ENCODE data around the gene AWAT1.

AWAT1 gene

DNA sequence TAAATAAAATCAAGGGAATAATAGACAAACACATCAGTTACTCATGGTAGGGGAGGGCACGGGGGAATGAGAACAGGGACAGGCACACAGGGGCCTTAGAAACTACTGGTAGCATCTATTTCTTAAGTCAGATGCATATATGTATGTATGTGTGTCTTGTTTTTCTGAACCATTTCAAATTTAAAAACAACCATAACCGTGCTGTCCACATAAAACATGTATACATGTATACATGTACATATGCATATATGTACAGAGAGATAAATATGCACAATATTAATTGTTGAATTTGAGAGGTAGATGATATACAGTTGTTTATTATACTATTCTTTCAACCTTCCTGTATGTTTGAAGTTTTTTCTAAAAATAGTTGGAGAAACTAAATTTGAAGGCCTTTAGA, 7.8 kb upstream of the AWAT1 start:
- no peak overlapping the region for H2BK15ac ChIP-seq (ENCODE audit: low read depth, poor library complexity, severe bottlenecking)
- H3K4me3 ChIP-seq (ENCODE audit: insufficient read depth in 1 of 2, low read depth in 1 of 2, low read length in 2 of 2): no peak overlapping the region
- H2BK12ac ChIP-seq (ENCODE audit: low read length in 2 of 2): no peak overlapping the region
- no peak overlapping the region for H3K18ac ChIP-seq (ENCODE audit: low read depth in 1 of 2, low read length in 2 of 2)
- whole genome bisulfite sequencing: no CpG with 5 or more reads among the region's 2 CpGs
- no peak overlapping the region for H4K8ac ChIP-seq (ENCODE audit: low read length)
- no peak for DNase-seq
- H2AFZ ChIP-seq (ENCODE audit: low read depth, low read length): no peak overlapping the region
- H3K27ac ChIP-seq (ENCODE audit: low read length, poor library complexity, severe bottlenecking): no peak overlapping the region
- H3K14ac ChIP-seq (ENCODE audit: low read length in 2 of 2): no peak overlapping the region
- no peaks in the 10 kb centered on the region for H3K9me3 ChIP-seq (ENCODE audit: control insufficient read depth, low read length)
- H3K9ac ChIP-seq (ENCODE audit: low read length): no peak overlapping the region
- H4K91ac ChIP-seq (ENCODE audit: low read length): no peak overlapping the region
- no peak overlapping the region for H2AK5ac ChIP-seq (ENCODE audit: low read length, severe bottlenecking)
- H2BK120ac ChIP-seq (ENCODE audit: low read depth, low read length): no peak overlapping the region
- no peak overlapping the region for H3K4me2 ChIP-seq (ENCODE audit: low read length, poor library complexity, severe bottlenecking)
- no peak overlapping the region for H2BK5ac ChIP-seq (ENCODE audit: low read depth, low read length, poor library complexity, severe bottlenecking)
- H3K4ac ChIP-seq (ENCODE audit: low read depth in 1 of 2, low read length in 2 of 2): no peak overlapping the region
- H3K23ac ChIP-seq (ENCODE audit: low read length in 2 of 2): no peak overlapping the region
- H3K27me3 ChIP-seq (ENCODE audit: control insufficient read depth in 1 of 2, insufficient read depth in 1 of 2, low read length in 2 of 2): peaks cover 0 to 38% of the 10 kb centered on the region in 2 experiments
- no peaks in the 10 kb centered on the region for H3K79me1 ChIP-seq (replicated peaks; ENCODE audit: low read length, poor library complexity, severe bottlenecking)
- H3K4me1 ChIP-seq (ENCODE audit: control insufficient read depth, insufficient read depth, low read depth, low read length): no peaks in the 10 kb centered on the region
- no peaks in the 10 kb centered on the region for H3K36me3 ChIP-seq (ENCODE audit: control insufficient read depth in 1 of 2, insufficient read depth in 2 of 2, low read depth in 1 of 2, low read length in 2 of 2)

- Histone ChIP-seq H3K9me3 (ENCODE audit: control insufficient read depth, low read length) (no peaks in the 10 kb centered on the region), H2BK120ac (ENCODE audit: low read depth, low read length) (no peak overlapping the region), H2AFZ (ENCODE audit: low read depth, low read length) (no peak overlapping the region), H3K4ac (ENCODE audit: low read depth in 1 of 2, low read length in 2 of 2) (no peak overlapping the region), H4K8ac (ENCODE audit: low read length) (no peak overlapping the region), H3K14ac (ENCODE audit: low read length in 2 of 2) (no peak overlapping the region), H3K4me2 (ENCODE audit: low read length, poor library complexity, severe bottlenecking) (no peak overlapping the region), H3K18ac (ENCODE audit: low read depth in 1 of 2, low read length in 2 of 2) (no peak overlapping the region), H2AK5ac (ENCODE audit: low read length, severe bottlenecking) (no peak overlapping the region), H2BK5ac (ENCODE audit: low read depth, low read length, poor library complexity, severe bottlenecking) (no peak overlapping the region), H3K23ac (ENCODE audit: low read length in 2 of 2) (no peak overlapping the region), H3K27me3 (ENCODE audit: control insufficient read depth in 1 of 2, insufficient read depth in 1 of 2, low read length in 2 of 2) (peaks cover 0 to 40% of the 10 kb centered on the region in 2 experiments), H3K27ac (ENCODE audit: low read length, poor library complexity, severe bottlenecking) (no peak overlapping the region), H3K36me3 (ENCODE audit: control insufficient read depth in 1 of 2, insufficient read depth in 2 of 2, low read depth in 1 of 2, low read length in 2 of 2) (no peaks in the 10 kb centered on the region), H4K91ac (ENCODE audit: low read length) (no peak overlapping the region), H3K4me1 (ENCODE audit: control insufficient read depth, insufficient read depth, low read depth, low read length) (no peaks in the 10 kb centered on the region), H3K79me1 (replicated peaks; ENCODE audit: low read length, poor library complexity, severe bottlenecking) (no peaks in the 10 kb centered on the region), H3K4me3 (ENCODE audit: insufficient read depth in 1 of 2, low read depth in 1 of 2, low read length in 2 of 2) (no peak overlapping the region), H3K9ac (ENCODE audit: low read length) (no peak overlapping the region), H2BK12ac (ENCODE audit: low read length in 2 of 2) (no peak overlapping the region), H2BK15ac (ENCODE audit: low read depth, poor library complexity, severe bottlenecking) (no peak overlapping the region)
- 71% methylated on average over 1 of the region's 4 CpGs for WGBS
- no peak for DNase-seq
Measured at GRCh38 chrX:70231666-70232065, 2.8 kb upstream of the AWAT1 start.

GRCh38 chrX:70240751-70241150, 6.3 kb downstream of the AWAT1 start:
- Histone ChIP-seq H3K9ac (ENCODE audit: low read length) (no peak overlapping the region), H3K36me3 (ENCODE audit: control insufficient read depth in 1 of 2, insufficient read depth in 2 of 2, low read depth in 1 of 2, low read length in 2 of 2) (no peaks in the 10 kb centered on the region), H3K14ac (ENCODE audit: low read length in 2 of 2) (no peak overlapping the region), H3K4me1 (ENCODE audit: control insufficient read depth, insufficient read depth, low read depth, low read length) (no peaks in the 10 kb centered on the region), H3K27me3 (ENCODE audit: control insufficient read depth in 1 of 2, insufficient read depth in 1 of 2, low read length in 2 of 2) (peaks cover 0 to 44% of the 10 kb centered on the region in 2 experiments), H3K4me3 (ENCODE audit: insufficient read depth in 1 of 2, low read depth in 1 of 2, low read length in 2 of 2) (no peak overlapping the region), H2BK15ac (ENCODE audit: low read depth, poor library complexity, severe bottlenecking) (no peak overlapping the region), H3K4ac (ENCODE audit: low read depth in 1 of 2, low read length in 2 of 2) (no peak overlapping the region), H3K9me3 (ENCODE audit: control insufficient read depth, low read length) (no peaks in the 10 kb centered on the region), H2BK12ac (ENCODE audit: low read length in 2 of 2) (no peak overlapping the region), H4K8ac (ENCODE audit: low read length) (no peak overlapping the region), H3K4me2 (ENCODE audit: low read length, poor library complexity, severe bottlenecking) (no peak overlapping the region), H3K27ac (ENCODE audit: low read length, poor library complexity, severe bottlenecking) (no peak overlapping the region), H3K79me1 (replicated peaks; ENCODE audit: low read length, poor library complexity, severe bottlenecking) (no peaks in the 10 kb centered on the region), H4K91ac (ENCODE audit: low read length) (no peak overlapping the region), H3K18ac (ENCODE audit: low read depth in 1 of 2, low read length in 2 of 2) (no peak overlapping the region), H2BK120ac (ENCODE audit: low read depth, low read length) (no peak overlapping the region), H2AK5ac (ENCODE audit: low read length, severe bottlenecking) (no peak overlapping the region), H2BK5ac (ENCODE audit: low read depth, low read length, poor library complexity, severe bottlenecking) (no peak overlapping the region), H2AFZ (ENCODE audit: low read depth, low read length) (no peak overlapping the region), H3K23ac (ENCODE audit: low read length in 2 of 2) (no peak overlapping the region)
- DNase-seq: no peak
- WGBS: 100% methylated on average over 1 of the region's 1 CpG

- Histone ChIP-seq H3K4ac (ENCODE audit: low read depth in 1 of 2, low read length in 2 of 2) (no peak overlapping the region), H3K27ac (ENCODE audit: low read length, poor library complexity, severe bottlenecking) (no peak overlapping the region), H2AK5ac (ENCODE audit: low read length, severe bottlenecking) (no peak overlapping the region), H3K14ac (ENCODE audit: low read length in 2 of 2) (no peak overlapping the region), H2AFZ (ENCODE audit: low read depth, low read length) (no peak overlapping the region), H3K9ac (ENCODE audit: low read length) (no peak overlapping the region), H3K27me3 (ENCODE audit: control insufficient read depth in 1 of 2, insufficient read depth in 1 of 2, low read length in 2 of 2) (peaks cover 0 to 37% of the 10 kb centered on the region in 2 experiments), H2BK15ac (ENCODE audit: low read depth, poor library complexity, severe bottlenecking) (no peak overlapping the region), H3K4me3 (ENCODE audit: insufficient read depth in 1 of 2, low read depth in 1 of 2, low read length in 2 of 2) (no peak overlapping the region), H3K9me3 (ENCODE audit: control insufficient read depth, low read length) (no peaks in the 10 kb centered on the region), H2BK5ac (ENCODE audit: low read depth, low read length, poor library complexity, severe bottlenecking) (no peak overlapping the region), H3K18ac (ENCODE audit: low read depth in 1 of 2, low read length in 2 of 2) (no peak overlapping the region), H4K8ac (ENCODE audit: low read length) (no peak overlapping the region), H3K4me2 (ENCODE audit: low read length, poor library complexity, severe bottlenecking) (no peak overlapping the region), H3K4me1 (ENCODE audit: control insufficient read depth, insufficient read depth, low read depth, low read length) (no peaks in the 10 kb centered on the region), H3K36me3 (ENCODE audit: control insufficient read depth in 1 of 2, insufficient read depth in 2 of 2, low read depth in 1 of 2, low read length in 2 of 2) (no peaks in the 10 kb centered on the region), H2BK12ac (ENCODE audit: low read length in 2 of 2) (no peak overlapping the region), H3K23ac (ENCODE audit: low read length in 2 of 2) (no peak overlapping the region), H3K79me1 (replicated peaks; ENCODE audit: low read length, poor library complexity, severe bottlenecking) (no peaks in the 10 kb centered on the region), H4K91ac (ENCODE audit: low read length) (no peak overlapping the region), H2BK120ac (ENCODE audit: low read depth, low read length) (no peak overlapping the region)
- DNase-seq: no peak
- WGBS: 85% methylated on average over 2 of the region's 2 CpGs
Measured at GRCh38 chrX:70241501-70241900, 7.0 kb downstream of the AWAT1 start.

Measured in mesenchymal stem cell (in vitro differentiated cells and primary cell).